ENCODE measurements around the gene SLC6A11.

The SLC6A11 gene

GRCh38 chr3:10841100-10841499 is 25.1 kb downstream of the SLC6A11 start:
- TF ChIP-seq Cebpa-rat (IDR thresholded peaks at IDR 0.05) = no peak
- Histone ChIP-seq H3K4me3 (no peak overlapping the region), H3K27me3 (no peaks in the 10 kb centered on the region), H3K27ac (no peak overlapping the region), H3K36me3 (no peaks in the 10 kb centered on the region), H3K9ac (no peak overlapping the region), H3K9me3 (replicated peaks in 1 of 11) (no peaks in the 10 kb centered on the region), H4K20me1 (no peaks in the 10 kb centered on the region), H3K4me1 (peaks cover 39 to 85% (median 79%) of the 10 kb centered on the region in 10 experiments), H3K4me2 (peak overlapping the region in 9 of 11 experiments; percentile 17 to 99 (median 65); a peak in 15 of 22 replicates)

- Histone ChIP-seq H3K27ac (peak overlapping the region in 6 of 11 experiments; percentile 88 to 96 (median 92); a peak in 6 of 22 replicates), H3K27me3 (no peaks in the 10 kb centered on the region), H3K4me3 (no peak overlapping the region), H4K20me1 (no peaks in the 10 kb centered on the region), H3K4me2 (peak overlapping the region; percentile 63 to 99 (median 88)), H3K36me3 (no peaks in the 10 kb centered on the region), H3K9ac (no peak overlapping the region), H3K9me3 (replicated peaks in 1 of 11) (no peaks in the 10 kb centered on the region), H3K4me1 (peaks cover 53 to 85% (median 82%) of the 10 kb centered on the region in 10 experiments)
- TF ChIP-seq Cebpa-rat (IDR thresholded peaks at IDR 0.05) = no peak
Measured at GRCh38 chr3:10843378-10843777, 27.4 kb downstream of the SLC6A11 start.

- TF ChIP-seq Cebpa-rat (IDR thresholded peaks at IDR 0.05) = peak in 9 of 11 experiments; percentile 10 to 81 (median 68); a peak in 13 of 22 replicates
- peak overlapping the region; percentile 62 to 96 (median 90); a peak in 21 of 22 replicates for H3K27ac ChIP-seq
Measured at GRCh38 chr3:10845001-10845761, 29.2 kb downstream of the SLC6A11 start.

GRCh38 chr3:10845839-10846656 is 30.0 kb downstream of the SLC6A11 start:
- peak overlapping the region; percentile 62 to 96 (median 90); a peak in 21 of 22 replicates for H3K27ac ChIP-seq
- H3K4me1 ChIP-seq = peaks cover 56 to 79% (median 76%) of the 10 kb centered on the region in 10 experiments
- no peaks in the 10 kb centered on the region for H3K9me3 ChIP-seq (replicated peaks in 1 of 11)
- peak in 5 of 11 experiments; percentile 31 to 80 (median 60); a peak in 9 of 22 replicates for TF ChIP-seq Cebpa-rat (IDR thresholded peaks at IDR 0.05)
- no peaks in the 10 kb centered on the region for H3K36me3 ChIP-seq
- H4K20me1 ChIP-seq = no peaks in the 10 kb centered on the region
- H3K27me3 ChIP-seq = no peaks in the 10 kb centered on the region
- H3K4me2 ChIP-seq = peak overlapping the region; percentile 63 to 99 (median 88)
- peak overlapping the region in 8 of 10 experiments; percentile 16 to 49 (median 34); a peak in 10 of 20 replicates for H3K4me3 ChIP-seq
- H3K9ac ChIP-seq = peak overlapping the region; percentile 32 to 79 (median 72); a peak in 21 of 22 replicates

More at GRCh38 chr3:10845001-10845761, 29.2 kb downstream of the SLC6A11 start:
- peaks cover 56 to 83% (median 79%) of the 10 kb centered on the region in 10 experiments for H3K4me1 ChIP-seq
- no peaks in the 10 kb centered on the region for H3K9me3 ChIP-seq (replicated peaks in 1 of 11)
- no peaks in the 10 kb centered on the region for H3K27me3 ChIP-seq
- H3K4me2 ChIP-seq = peak overlapping the region; percentile 63 to 99 (median 88)
- H3K9ac ChIP-seq = peak overlapping the region; percentile 32 to 79 (median 72); a peak in 20 of 22 replicates
- H3K4me3 ChIP-seq = peak overlapping the region in 8 of 10 experiments; percentile 16 to 49 (median 32); a peak in 9 of 20 replicates
- no peaks in the 10 kb centered on the region for H3K36me3 ChIP-seq
- H4K20me1 ChIP-seq = no peaks in the 10 kb centered on the region

- peaks cover 56 to 74% (median 70%) of the 10 kb centered on the region in 10 experiments for H3K4me1 ChIP-seq
- H4K20me1 ChIP-seq = no peaks in the 10 kb centered on the region
- H3K9me3 ChIP-seq (replicated peaks in 1 of 11) = no peaks in the 10 kb centered on the region
- peak overlapping the region in 5 of 10 experiments; percentile 29 to 45 (median 35); a peak in 7 of 20 replicates for H3K4me3 ChIP-seq
- H3K36me3 ChIP-seq = no peaks in the 10 kb centered on the region
- H3K9ac ChIP-seq = peak overlapping the region in 9 of 11 experiments; percentile 54 to 79 (median 74); a peak in 18 of 22 replicates
- TF ChIP-seq Cebpa-rat (IDR thresholded peaks at IDR 0.05) = peak in 7 of 11 experiments; percentile 11 to 71 (median 57); a peak in 7 of 22 replicates
- H3K4me2 ChIP-seq = peak overlapping the region; percentile 63 to 99 (median 88)
- H3K27me3 ChIP-seq = no peaks in the 10 kb centered on the region
- H3K27ac ChIP-seq = peak overlapping the region; percentile 52 to 96 (median 90); a peak in 21 of 22 replicates
Measured at GRCh38 chr3:10846657-10846975, 30.6 kb downstream of the SLC6A11 start.

- peak overlapping the region in 4 of 11 experiments; percentile 88 to 96 (median 92); a peak in 5 of 22 replicates for H3K27ac ChIP-seq
- H3K4me2 ChIP-seq = peak overlapping the region; percentile 63 to 99 (median 88)
- no peak overlapping the region for H3K9ac ChIP-seq
- no peaks in the 10 kb centered on the region for H3K9me3 ChIP-seq (replicated peaks in 1 of 11)
- no peak for TF ChIP-seq Cebpa-rat (IDR thresholded peaks at IDR 0.05)
- H3K4me1 ChIP-seq = peaks cover 52 to 59% (median 55%) of the 10 kb centered on the region in 10 experiments
- H3K36me3 ChIP-seq = no peaks in the 10 kb centered on the region
- H3K27me3 ChIP-seq = no peaks in the 10 kb centered on the region
- no peaks in the 10 kb centered on the region for H4K20me1 ChIP-seq
- H3K4me3 ChIP-seq = no peak overlapping the region
Measured at GRCh38 chr3:10848261-10848660, 32.2 kb downstream of the SLC6A11 start.

GRCh38 chr3:10852066-10852808 is 36.2 kb downstream of the SLC6A11 start:
- no peak overlapping the region for H3K4me3 ChIP-seq
- H3K4me1 ChIP-seq = peaks cover 21 to 34% (median 30%) of the 10 kb centered on the region in 10 experiments
- no peaks in the 10 kb centered on the region for H3K36me3 ChIP-seq
- H3K9ac ChIP-seq = no peak overlapping the region
- H4K20me1 ChIP-seq = no peaks in the 10 kb centered on the region
- TF ChIP-seq Cebpa-rat (IDR thresholded peaks at IDR 0.05) = no peak
- H3K27ac ChIP-seq = no peak overlapping the region
- no peaks in the 10 kb centered on the region for H3K27me3 ChIP-seq
- no peak overlapping the region for H3K4me2 ChIP-seq
- H3K9me3 ChIP-seq (replicated peaks in 1 of 11) = no peaks in the 10 kb centered on the region

- H3K27ac ChIP-seq = no peak overlapping the region
- no peak overlapping the region for H3K9ac ChIP-seq
- no peaks in the 10 kb centered on the region for H4K20me1 ChIP-seq
- no peaks in the 10 kb centered on the region for H3K36me3 ChIP-seq
- H3K4me1 ChIP-seq = peaks cover 13 to 30% (median 20%) of the 10 kb centered on the region in 10 experiments
- peaks cover 7 to 15% (median 11%) of the 10 kb centered on the region in 11 experiments; a peak in 20 of 22 replicates for H3K9me3 ChIP-seq (replicated peaks in 1 of 11)
- no peaks in the 10 kb centered on the region for H3K27me3 ChIP-seq
- no peak overlapping the region for H3K4me3 ChIP-seq
- TF ChIP-seq Cebpa-rat (IDR thresholded peaks at IDR 0.05) = no peak
- H3K4me2 ChIP-seq = peak overlapping the region in 8 of 11 experiments; percentile 4 to 56 (median 34); a peak in 13 of 22 replicates
Measured at GRCh38 chr3:10855083-10855870, 39.2 kb downstream of the SLC6A11 start.

All from BLaER1 treated with 17β-estradiol and CSF1 and Interleukin-3, amounts not matched to agents 10 nM and 100 nM (cell line).